Right lobe of liver (tissue), 4 donors: ENCODE results near the gene TYR.

ENCODE experiments used
- POLR2A ChIP-seq: fragments of 450-650 bp; IDR thresholded peaks from one replicate; pipeline ENCODE4 v1.6.1; 2017; ENCODE audit warnings: antibody characterized with exemption, mild to moderate bottlenecking
- TF ChIP-seq, protein P1 (sequence below), 4 donors: fragments of 200-600 bp in 3 of 4; fragments of 450-650 bp in 1 of 4; IDR thresholded peaks; one replicate each; pipeline versions ENCODE4 v1.5.1 to v1.8.0; 2016 to 2022; ENCODE audit warnings: antibody characterized with exemption in 4 of 4, mild to moderate bottlenecking in 2 of 4
- donor health status: DM: no; HTN: no; CAD: no.
- donor health status: DM: no; HTN: no; CAD: no.
- donor health status: DM: no; HTN: yes; CAD: no.

DNA sequence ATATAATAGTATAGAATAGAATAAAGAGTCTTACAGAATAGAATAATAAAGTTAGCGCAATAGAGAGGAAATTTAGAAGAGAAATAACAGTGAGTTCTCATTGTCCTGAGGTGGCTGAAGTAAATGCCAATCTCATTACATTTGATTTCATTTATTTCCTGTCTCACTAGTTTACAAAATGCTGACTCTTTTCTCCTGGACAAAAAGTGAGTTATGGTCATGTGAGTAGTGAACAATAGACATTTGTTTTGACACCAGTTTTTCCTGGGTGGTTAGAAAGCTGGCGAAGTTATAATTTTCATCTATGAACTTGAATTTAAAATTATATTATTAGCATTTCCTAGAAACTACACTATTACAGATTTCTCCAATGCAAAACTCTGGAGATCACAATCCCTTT lies 143.7 kb downstream of the TYR start:
- TF ChIP-seq, protein P1, sequence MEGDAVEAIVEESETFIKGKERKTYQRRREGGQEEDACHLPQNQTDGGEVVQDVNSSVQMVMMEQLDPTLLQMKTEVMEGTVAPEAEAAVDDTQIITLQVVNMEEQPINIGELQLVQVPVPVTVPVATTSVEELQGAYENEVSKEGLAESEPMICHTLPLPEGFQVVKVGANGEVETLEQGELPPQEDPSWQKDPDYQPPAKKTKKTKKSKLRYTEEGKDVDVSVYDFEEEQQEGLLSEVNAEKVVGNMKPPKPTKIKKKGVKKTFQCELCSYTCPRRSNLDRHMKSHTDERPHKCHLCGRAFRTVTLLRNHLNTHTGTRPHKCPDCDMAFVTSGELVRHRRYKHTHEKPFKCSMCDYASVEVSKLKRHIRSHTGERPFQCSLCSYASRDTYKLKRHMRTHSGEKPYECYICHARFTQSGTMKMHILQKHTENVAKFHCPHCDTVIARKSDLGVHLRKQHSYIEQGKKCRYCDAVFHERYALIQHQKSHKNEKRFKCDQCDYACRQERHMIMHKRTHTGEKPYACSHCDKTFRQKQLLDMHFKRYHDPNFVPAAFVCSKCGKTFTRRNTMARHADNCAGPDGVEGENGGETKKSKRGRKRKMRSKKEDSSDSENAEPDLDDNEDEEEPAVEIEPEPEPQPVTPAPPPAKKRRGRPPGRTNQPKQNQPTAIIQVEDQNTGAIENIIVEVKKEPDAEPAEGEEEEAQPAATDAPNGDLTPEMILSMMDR (IDR thresholded peaks at IDR 0.05): no peak
- TF ChIP-seq POLR2A: no peak
